Stimulated activated CD4-positive, alpha-beta T cell treated with anti-CD3 and anti-CD28 coated beads, TNF-alpha, amount 100 ng/mL, for 24 hours (primary cell): ENCODE data around the gene MMP1.

ENCODE experiments used
- DNase-seq, 3 experiments: peaks; one replicate each; pipeline ENCODE4 v3.0.0-alpha.2; 2020; ENCODE audit warnings: low read depth in 3 of 3

Gene MMP1

GRCh38 chr11:102806296-102806695 lies 8.3 kb upstream of the MMP1 start:
- no peak for DNase-seq

- no peak for DNase-seq
Observed at GRCh38 chr11:102802341-102802740, 4.4 kb upstream of the MMP1 start.

- DNase-seq: no peak
Observed at GRCh38 chr11:102800767-102801166, 2.8 kb upstream of the MMP1 start.

- DNase-seq: no peak
Observed at GRCh38 chr11:102799681-102800340, 1.9 kb upstream of the MMP1 start.

GRCh38 chr11:102794382-102794781 lies 3.6 kb downstream of the MMP1 start:
- DNase-seq: peak in 1 of 3 experiments; percentile 1

GRCh38 chr11:102793677-102794290 lies 4.2 kb downstream of the MMP1 start:
- DNase-seq: no peak

GRCh38 chr11:102792604-102793003 lies 5.4 kb downstream of the MMP1 start:
- DNase-seq: no peak

GRCh38 chr11:102791271-102792036 lies 6.5 kb downstream of the MMP1 start:
- no peak for DNase-seq

GRCh38 chr11:102788334-102788995 lies 9.5 kb downstream of the MMP1 start:
- DNase-seq: no peak

- DNase-seq: no peak
Observed at GRCh38 chr11:102784380-102784779, 13.6 kb downstream of the MMP1 start.

GRCh38 chr11:102783720-102784119 lies 14.2 kb downstream of the MMP1 start:
- DNase-seq: no peak

GRCh38 chr11:102783016-102783415 lies 14.9 kb downstream of the MMP1 start:
- no peak for DNase-seq

- no peak for DNase-seq
Observed at GRCh38 chr11:102781676-102782075, 16.3 kb downstream of the MMP1 start.

- no peak for DNase-seq
Observed at GRCh38 chr11:102780491-102780918, 17.5 kb downstream of the MMP1 start, which contains the start of gene MMP10. TSS of gene MMP10 (minus strand) at chr11:102780628. CDS start at chr11:102780591, 37 bp downstream.

GRCh38 chr11:102776454-102776853 lies 21.5 kb downstream of the MMP1 start:
- no peak for DNase-seq

GRCh38 chr11:102773386-102773785 lies 24.6 kb downstream of the MMP1 start:
- no peak for DNase-seq

- no peak for DNase-seq
Observed at GRCh38 chr11:102771351-102771750, 26.6 kb downstream of the MMP1 start.

GRCh38 chr11:102770191-102770590 lies 27.8 kb downstream of the MMP1 start:
- DNase-seq: no peak

GRCh38 chr11:102767800-102768199 lies 30.2 kb downstream of the MMP1 start:
- no peak for DNase-seq

- no peak for DNase-seq
Observed at GRCh38 chr11:102763440-102763839, 34.5 kb downstream of the MMP1 start.

- no peak for DNase-seq
Observed at GRCh38 chr11:102762361-102762767, 35.6 kb downstream of the MMP1 start.

- no peak for DNase-seq
Observed at GRCh38 chr11:102761646-102762238, 36.2 kb downstream of the MMP1 start.
